Measurements from ENCODE around the gene TFAP2E.

Gene TFAP2E

GRCh38 chr1:35629051-35629450 lies 55.9 kb downstream of the TFAP2E start:
- Mint-ChIP-seq H3K4me1 (no peaks in the 10 kb centered on the region), H3K4me3 (no peak overlapping the region), H3K9me3 (no peaks in the 10 kb centered on the region), H3K27ac (no peak overlapping the region), H3K27me3 (no peaks in the 10 kb centered on the region), H3K36me3 (peaks cover 42% of the 10 kb centered on the region)
- ATAC-seq, result no peak

GRCh38 chr1:35631396-35631795 lies 58.3 kb downstream of the TFAP2E start:
- no peaks in the 10 kb centered on the region for H3K9me3 Mint-ChIP-seq
- no peaks in the 10 kb centered on the region for H3K4me1 Mint-ChIP-seq
- H3K27ac Mint-ChIP-seq, result no peak overlapping the region
- H3K36me3 Mint-ChIP-seq, result peaks cover 37% of the 10 kb centered on the region
- ATAC-seq, result no peak
- no peak overlapping the region for H3K4me3 Mint-ChIP-seq
- H3K27me3 Mint-ChIP-seq, result no peaks in the 10 kb centered on the region

GRCh38 chr1:35633547-35633946 lies 60.4 kb downstream of the TFAP2E start:
- Mint-ChIP-seq H3K4me1 (peaks cover 14% of the 10 kb centered on the region), H3K4me3 (no peak overlapping the region), H3K27ac (no peak overlapping the region), H3K9me3 (no peaks in the 10 kb centered on the region), H3K36me3 (peaks cover 33% of the 10 kb centered on the region), H3K27me3 (no peaks in the 10 kb centered on the region)
- ATAC-seq, result no peak

- peaks cover 13% of the 10 kb centered on the region for H3K36me3 Mint-ChIP-seq
- H3K4me3 Mint-ChIP-seq, result peak overlapping the region; percentile 68
- peaks cover 32% of the 10 kb centered on the region for H3K4me1 Mint-ChIP-seq
- ATAC-seq, result no peak
- H3K9me3 Mint-ChIP-seq, result no peaks in the 10 kb centered on the region
- peaks cover 2% of the 10 kb centered on the region for H3K27me3 Mint-ChIP-seq
- H3K27ac Mint-ChIP-seq, result peak overlapping the region; percentile 70
These were observed 64.3 kb downstream of the TFAP2E start for GRCh38 chr1:35637401-35637809.

- ATAC-seq, result no peak
- peak overlapping the region; percentile 99 for H3K4me3 Mint-ChIP-seq
- no peaks in the 10 kb centered on the region for H3K9me3 Mint-ChIP-seq
- peak overlapping the region; percentile 99 for H3K27ac Mint-ChIP-seq
- peaks cover 5% of the 10 kb centered on the region for H3K36me3 Mint-ChIP-seq
- peaks cover 32% of the 10 kb centered on the region for H3K4me1 Mint-ChIP-seq
- H3K27me3 Mint-ChIP-seq, result peaks cover 9% of the 10 kb centered on the region
These were observed 67.5 kb downstream of the TFAP2E start for GRCh38 chr1:35640380-35641232.

- Mint-ChIP-seq H3K4me1 (peaks cover 32% of the 10 kb centered on the region), H3K9me3 (no peaks in the 10 kb centered on the region), H3K4me3 (peak within 1 kb of the TSS; percentile 99), H3K27me3 (peaks cover 9% of the 10 kb centered on the region), H3K36me3 (peaks cover 5% of the 10 kb centered on the region), H3K27ac (peak within 1 kb of the TSS; percentile 99)
- peak; percentile 97 for ATAC-seq
These were observed 68.2 kb downstream of the TFAP2E start, which contains the start of gene PSMB2 for GRCh38 chr1:35641233-35641866. PSMB2 (minus strand) TSS chr1:35641526; CDS start chr1:35641432, 94 bp downstream.

GRCh38 chr1:35642471-35642955 lies 69.4 kb downstream of the TFAP2E start:
- H3K27me3 Mint-ChIP-seq, result peaks cover 9% of the 10 kb centered on the region
- H3K4me3 Mint-ChIP-seq, result peak overlapping the region; percentile 99
- H3K9me3 Mint-ChIP-seq, result no peaks in the 10 kb centered on the region
- H3K4me1 Mint-ChIP-seq, result peaks cover 29% of the 10 kb centered on the region
- ATAC-seq, result no peak
- peaks cover 5% of the 10 kb centered on the region for H3K36me3 Mint-ChIP-seq
- peak overlapping the region; percentile 99 for H3K27ac Mint-ChIP-seq

GRCh38 chr1:35644204-35644603 lies 71.1 kb downstream of the TFAP2E start:
- Mint-ChIP-seq H3K36me3 (peaks cover 5% of the 10 kb centered on the region), H3K4me1 (peaks cover 15% of the 10 kb centered on the region), H3K27ac (no peak overlapping the region), H3K27me3 (peaks cover 9% of the 10 kb centered on the region), H3K4me3 (no peak overlapping the region), H3K9me3 (no peaks in the 10 kb centered on the region)
- ATAC-seq, result no peak

Data from stimulated activated memory B cell treated with anti-CD40 and anti-IgM and Interleukin-4, amounts not matched to agents 10 μg/mL and 1 μg/mL and 100 μg/mL, for 72 hours (primary cell).